Fibroblast of the conjunctiva (primary cell): ENCODE measurements around the gene CTNNBL1.

Experiments
- DNase-seq: peaks from one replicate; pipeline ENCODE4 v3.0.0-alpha.2; 2010; ENCODE audit warnings: low read depth

Gene CTNNBL1

GRCh38 chr20:37901654-37902503, 208.0 kb downstream of the CTNNBL1 start:
- peak; percentile 55 for DNase-seq

- DNase-seq = peak; percentile 13
Measured at GRCh38 chr20:37902504-37903313, 208.9 kb downstream of the CTNNBL1 start, which contains the start of gene VSTM2L. TSS of gene VSTM2L (plus strand) at chr20:37903127. CDS start at chr20:37903351, 224 bp downstream.

- no peak for DNase-seq
Measured at GRCh38 chr20:37903317-37904007, 209.6 kb downstream of the CTNNBL1 start.

- no peak for DNase-seq
Measured at GRCh38 chr20:37904008-37904642, 210.3 kb downstream of the CTNNBL1 start.

GRCh38 chr20:37904845-37905373, 211.1 kb downstream of the CTNNBL1 start:
- DNase-seq = no peak

GRCh38 chr20:37905671-37906613, 212.1 kb downstream of the CTNNBL1 start:
- DNase-seq = no peak

DNA sequence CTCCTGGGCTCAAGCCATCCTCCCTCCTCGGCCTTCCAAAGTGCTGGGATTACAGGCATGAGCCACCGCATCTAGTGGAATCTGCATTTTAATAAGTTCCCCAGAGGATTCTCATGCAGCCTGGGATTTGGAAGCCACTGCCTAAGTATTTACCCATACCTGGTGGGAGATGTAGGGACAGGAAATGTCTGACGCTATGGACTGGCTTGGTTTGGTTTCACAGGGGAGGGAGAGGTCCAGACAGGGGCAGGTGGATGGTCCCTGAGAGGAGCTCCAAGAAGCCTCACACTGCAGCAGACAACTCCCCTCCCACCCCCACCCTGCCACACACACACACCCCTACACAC, 213.5 kb downstream of the CTNNBL1 start:
- no peak for DNase-seq

- peak; percentile 59 for DNase-seq
Measured at GRCh38 chr20:37907677-37908401, 214.0 kb downstream of the CTNNBL1 start.

GRCh38 chr20:37911261-37911660, 217.4 kb downstream of the CTNNBL1 start:
- DNase-seq = no peak

DNA sequence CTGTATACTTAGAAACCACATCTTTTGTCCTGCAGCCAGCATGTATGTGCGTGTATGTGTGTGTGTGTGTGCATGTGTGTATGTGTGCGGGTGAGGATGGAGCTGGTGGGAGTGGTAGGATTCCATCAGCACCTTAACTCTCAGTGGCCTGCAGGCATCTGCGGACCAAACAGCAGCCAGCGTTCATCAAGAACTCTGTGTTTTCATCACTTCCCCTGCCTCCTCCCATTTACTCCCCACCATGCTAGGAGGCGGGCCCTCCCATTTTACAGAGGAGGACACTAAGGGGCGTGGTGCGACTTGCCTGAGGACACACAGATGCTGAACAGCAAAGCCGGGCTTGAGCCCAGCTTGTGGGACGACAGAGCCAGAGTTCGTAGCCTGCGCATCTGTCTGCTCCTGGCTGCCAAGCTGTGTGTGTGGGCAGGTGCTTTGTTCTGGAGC, 218.0 kb downstream of the CTNNBL1 start:
- peak; percentile 39 for DNase-seq

GRCh38 chr20:37912874-37913273, 219.0 kb downstream of the CTNNBL1 start:
- DNase-seq = no peak

DNA sequence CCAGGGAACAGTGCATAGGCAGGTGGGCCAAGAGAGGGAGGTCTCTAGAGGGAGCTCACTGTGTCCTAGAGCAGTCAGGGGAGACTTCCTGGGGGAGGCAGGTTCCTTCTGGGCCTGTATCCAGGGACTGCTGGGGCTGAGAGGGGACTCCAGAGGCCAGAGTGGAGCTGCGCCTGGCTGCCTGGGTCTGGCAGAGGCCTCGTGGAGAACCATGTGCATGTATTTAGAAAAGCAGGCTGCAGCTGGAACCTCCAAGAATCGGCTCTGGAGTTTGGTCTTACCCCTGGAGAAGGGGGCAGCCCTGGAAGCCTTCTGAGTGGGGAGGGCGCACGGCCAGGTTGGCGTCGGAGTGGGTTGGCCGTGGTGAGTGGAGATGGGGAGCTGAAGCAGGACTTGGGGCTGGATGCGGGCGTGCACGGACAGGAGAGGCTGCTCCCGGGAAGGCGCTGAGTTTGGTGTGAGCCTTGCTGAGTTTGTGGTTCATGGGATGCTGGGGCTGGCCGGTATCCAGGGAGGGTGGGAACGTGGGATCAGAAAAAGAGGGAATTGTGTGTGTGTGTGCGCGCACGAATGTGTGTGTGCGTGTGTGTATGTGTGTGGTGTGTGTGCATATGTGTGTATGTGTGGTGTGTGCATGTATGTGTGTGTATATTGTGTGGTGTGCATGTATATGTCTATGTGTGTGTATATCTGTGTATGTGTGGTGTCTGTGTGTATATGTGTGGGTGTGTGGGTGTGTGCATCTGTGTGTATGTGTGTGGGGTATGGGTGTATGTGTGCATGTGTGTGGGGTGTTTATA, 219.9 kb downstream of the CTNNBL1 start:
- no peak for DNase-seq

- DNase-seq = no peak
Measured at GRCh38 chr20:37914367-37914671, 220.5 kb downstream of the CTNNBL1 start.

GRCh38 chr20:37914672-37915433, 221.0 kb downstream of the CTNNBL1 start:
- DNase-seq = no peak

DNA sequence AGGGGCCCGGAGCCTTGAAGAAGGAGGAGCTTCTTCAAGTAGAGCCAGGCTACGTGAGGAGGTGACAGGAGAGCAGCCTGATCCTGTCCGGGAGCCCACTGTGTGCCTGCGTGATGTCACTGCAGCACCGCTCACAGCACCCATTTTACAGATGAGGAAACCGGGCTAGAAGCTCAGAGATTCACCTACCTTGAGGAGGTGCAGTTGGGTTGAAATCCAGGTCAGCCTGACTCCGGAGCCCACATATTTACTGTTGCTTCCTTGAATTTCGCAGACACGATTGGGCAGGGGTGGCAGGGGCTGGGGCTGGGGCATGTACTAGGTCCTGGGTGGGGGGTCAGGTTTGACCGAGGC, 221.6 kb downstream of the CTNNBL1 start:
- no peak for DNase-seq

- DNase-seq = no peak
Measured at GRCh38 chr20:37915800-37916570, 222.2 kb downstream of the CTNNBL1 start.

DNA sequence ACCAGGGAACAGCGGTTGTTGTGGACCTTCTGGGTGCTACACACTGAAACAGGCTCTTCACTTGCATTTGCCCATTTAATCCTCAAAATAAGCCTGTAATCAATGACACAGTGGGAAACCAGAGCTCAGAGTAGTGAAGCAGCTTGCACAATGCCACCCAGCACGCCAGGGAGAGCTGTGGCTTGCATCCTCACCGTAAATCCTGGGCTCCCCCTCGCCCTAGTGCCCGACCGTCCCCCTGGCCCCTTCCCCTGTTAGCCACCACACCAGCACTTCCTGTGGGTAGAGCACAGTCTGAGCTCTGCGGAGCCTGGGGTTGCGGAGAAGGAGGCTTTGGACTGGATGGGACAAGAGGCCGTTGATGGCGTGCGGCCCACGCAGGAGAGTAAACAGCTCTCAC, 223.6 kb downstream of the CTNNBL1 start:
- no peak for DNase-seq

DNA sequence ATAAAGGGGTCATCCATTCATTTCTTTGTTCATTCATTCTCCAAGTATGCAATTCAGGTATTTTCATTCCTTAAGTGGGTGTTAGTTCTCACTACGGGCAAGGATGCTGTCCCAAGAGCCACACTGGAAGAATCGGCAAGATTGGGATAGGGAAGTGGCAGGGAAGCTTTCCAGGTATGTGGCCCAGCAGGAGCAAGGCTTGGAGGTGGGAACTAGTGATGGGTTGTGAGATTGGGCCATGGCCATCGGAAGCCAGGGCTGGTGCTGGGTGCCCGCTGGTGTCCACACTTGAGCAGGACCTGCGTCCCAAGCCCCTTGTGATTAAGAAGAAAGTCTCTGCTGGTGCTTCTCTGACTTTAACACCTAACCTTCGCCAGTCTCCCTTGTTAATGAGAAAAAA, 224.2 kb downstream of the CTNNBL1 start:
- DNase-seq = no peak
